HepG2 (cell line): ENCODE data around the gene RBPJ. TPM values are rescaled to one million over a fixed set of nuclear protein-coding genes. Genes with fewer than 3 reads are reported as not detected.

Experiments
- ATAC-seq: fragments of 200-7000 bp; cut with Tn5 transposase; 3 replicates; pipeline ENCODE4 v1.9.1; 2020; ENCODE audit warnings: mild to moderate bottlenecking, moderate library complexity
- BruUV-seq: library from RNA; stranded (reverse); fragments of 400-500 nt; replicated peaks from 2 replicates; lab custom pipeline; 2021; lab: Mats Ljungman, UMichigan
- CTCF ChIA-PET: fragments of 300-600 bp; formaldehyde crosslinking; extraction: SDS; loops from one replicate; lab custom pipeline; 2021; ENCODE audit warnings: low total read pairs, inconsistent platforms, low intra/inter-chr PET ratio; lab: Yijun Ruan, JAX
- POLR2A ChIA-PET: fragments of 350-600 bp; sonication (Branson Sonifier 250); formaldehyde crosslinking; loops from one replicate; lab custom pipeline; 2020; ENCODE audit warnings: antibody characterized with exemption, inconsistent platforms; lab: Yijun Ruan, JAX
- DNase-seq: peaks from one replicate; pipeline ENCODE4 v3.0.0-alpha.2; 2015; ENCODE audit warnings: low spot score
- FAIRE-seq: peaks from 3 replicates; lab custom pipeline; 2011; peaks lifted over from hg19 to GRCh38; lab: Jason Lieb, UNC
- H2AFZ ChIP-seq: one replicate; pipeline ENCODE4 v1.6.1; 2011; ENCODE audit warnings: low read length, inconsistent platforms
- H3K27ac ChIP-seq: fragments of 300-600 bp; 3 replicates; pipeline ENCODE4 v1.8.0; 2011; ENCODE audit warnings: mixed run types, mild to moderate bottlenecking, mixed read lengths, low read length, inconsistent platforms; ENCODE audit not compliant: insufficient read depth; ENCODE audit errors: extremely low read length
- H3K27me3 ChIP-seq, 2 experiments: fragments of 200-600 bp in 1 of 2; 2 replicates in 1 of 2; 3 replicates in 1 of 2; pipeline versions ENCODE4 v1.6.0 to v1.8.0; 2011; ENCODE audit warnings: low read length in 2 of 2, mild to moderate bottlenecking in 2 of 2, moderate library complexity in 2 of 2, inconsistent platforms in 1 of 2; ENCODE audit not compliant: insufficient read depth in 2 of 2, control insufficient read depth in 1 of 2
- H3K36me3 ChIP-seq, 2 experiments: fragments of 200-600 bp in 1 of 2; replicated peaks in 1 of 2; 2 replicates in 1 of 2; 3 replicates in 1 of 2; pipeline versions ENCODE4 v1.5.1 to v1.8.0; 2011; ENCODE audit warnings: low read length in 2 of 2, inconsistent platforms in 1 of 2; ENCODE audit not compliant: insufficient read depth in 2 of 2, control insufficient read depth in 1 of 2
- H3K4me1 ChIP-seq: 2 replicates; pipeline ENCODE4 v1.5.1; 2012; ENCODE audit warnings: low read length, inconsistent platforms; ENCODE audit not compliant: insufficient read depth
- H3K4me2 ChIP-seq: 2 replicates; pipeline ENCODE4 v1.6.0; 2011; ENCODE audit warnings: low read depth, low read length, inconsistent platforms
- H3K4me3 ChIP-seq, 3 experiments: fragments of 200-600 bp in 1 of 3; sonication (generic), shearing (Covaris generic) in 1 of 3; replicated peaks in 1 of 3; 2 replicates each; pipeline ENCODE4 v1.5.1; 2011 to 2016; ENCODE audit warnings: low read length in 3 of 3, inconsistent platforms in 2 of 3, low read depth in 2 of 3, mild to moderate bottlenecking in 2 of 3, control low read depth in 1 of 3, mixed read lengths in 1 of 3; ENCODE audit not compliant: insufficient read depth in 1 of 3
- H3K79me2 ChIP-seq: one replicate; pipeline ENCODE4 v1.6.1; 2011; ENCODE audit warnings: low read length, inconsistent platforms; ENCODE audit not compliant: insufficient read depth
- H3K9ac ChIP-seq: 2 replicates; pipeline ENCODE4 v1.6.0; 2011; ENCODE audit warnings: mild to moderate bottlenecking, low read depth, low read length, inconsistent platforms; ENCODE audit not compliant: insufficient read depth
- H3K9me3 ChIP-seq: 2 replicates; pipeline ENCODE4 v1.5.1; 2012; ENCODE audit warnings: mild to moderate bottlenecking, low read length
- H4K20me1 ChIP-seq: 2 replicates; pipeline ENCODE4 v1.6.0; 2011; ENCODE audit warnings: inconsistent platforms, mild to moderate bottlenecking, low read length, moderate library complexity; ENCODE audit not compliant: insufficient read depth
- HNRNPK ChIP-seq: fragments of 200-400 bp; formaldehyde crosslinking; IDR thresholded peaks from 2 replicates; pipeline ENCODE4 v1.6.1; 2018; ENCODE audit warnings: low read length, low read depth, moderate library complexity, mild to moderate bottlenecking; ENCODE audit not compliant: poor library complexity, severe bottlenecking
- KDM3A ChIP-seq: IDR thresholded peaks from 2 replicates; pipeline ENCODE4 v1.6.1; 2018; ENCODE audit warnings: low read depth, missing compliant biosample characterization
- TBL1XR1 ChIP-seq: fragments of 150-350 bp; IDR thresholded peaks from 2 replicates; pipeline ENCODE4 v1.6.1; 2014; ENCODE audit warnings: borderline replicate concordance, low read length; ENCODE audit not compliant: partially characterized antibody
- ZNF136 ChIP-seq: sonication (generic); formaldehyde crosslinking; IDR thresholded peaks from 2 replicates; pipeline ENCODE4 v1.8.1; 2022; ENCODE audit warnings: low read depth, mild to moderate bottlenecking, moderate library complexity, missing genetic modification reagents
- ZNF354B ChIP-seq: sonication (generic); formaldehyde crosslinking; IDR thresholded peaks from 2 replicates; pipeline ENCODE4 v1.8.0; 2022; ENCODE audit warnings: mild to moderate bottlenecking, missing genetic modification reagents
- WGBS: methylation state at CpG from one replicate; pipeline ENCODE4 v1.1.6; 2017; ENCODE audit warnings: low lambda C conversion rate; 5-methylcytosine and 5-hydroxymethylcytosine counted together
- in situ Hi-C: cut with HindIII; loops from 2 replicates; pipeline ENCODE4 v1.10.0; 2017; ENCODE audit warnings: low pct_unique_long_range_greater_than_20kb; ENCODE audit not compliant: extremely low pct_ligation_motif_present
- intact Hi-C: fragments of 100-400 bp; cut with micrococcal nuclease; formaldehyde crosslinking; loops from one replicate; pipeline ENCODE4 v1.10.0; 2022; ENCODE audit not compliant: unreplicated experiment
- polyA plus RNA-seq, 8 experiments: library from polyadenylated mRNA; depleted of rRNA in 3 of 8; stranded (reverse) in 7 of 8; unstranded in 1 of 8; fragments of >200 nt; fragmentation: Illumina TruSeq in 4 of 8; extraction: Trizol in 4 of 8; gene quantifications; 2 replicates each; pipeline versions ENCODE4 v1.2.1 to v1.2.3, GENCODE V29; 2011 to 2016; ENCODE audit warnings: low read depth in 4 of 8, missing spikeins in 1 of 8, mixed read lengths in 1 of 8; ENCODE audit not compliant: insufficient read depth in 1 of 8
- total RNA-seq, 5 experiments: library from RNA; depleted of rRNA; stranded (reverse); fragments of >200 nt; fragmentation: Illumina TruSeq; extraction: Trizol; gene quantifications; 2 replicates each; pipeline ENCODE4 v1.2.3, GENCODE V29; 2016; ENCODE audit warnings: low read depth in 1 of 5
- TF ChIP-seq, protein P1 (sequence below): sonication (generic); formaldehyde crosslinking; conservative IDR thresholded peaks from 2 replicates; pipeline ENCODE4 v1.8.0; 2022; ENCODE audit warnings: low read depth, missing genetic modification reagents

Gene RBPJ
- total and polyA plus RNA-seq, 2 of the 13 experiments (the other 11 are each of a cell fraction or from before 2014, with no cell fraction given): 25.9 to 33.2 TPM

- no peaks in the 10 kb centered on the region for H3K9me3 ChIP-seq
- WGBS: 88% methylated on average over 2 of the region's 2 CpGs
These were observed 59.9 kb downstream of the RBPJ start for GRCh38 chr4:26380740-26381139.

DNA sequence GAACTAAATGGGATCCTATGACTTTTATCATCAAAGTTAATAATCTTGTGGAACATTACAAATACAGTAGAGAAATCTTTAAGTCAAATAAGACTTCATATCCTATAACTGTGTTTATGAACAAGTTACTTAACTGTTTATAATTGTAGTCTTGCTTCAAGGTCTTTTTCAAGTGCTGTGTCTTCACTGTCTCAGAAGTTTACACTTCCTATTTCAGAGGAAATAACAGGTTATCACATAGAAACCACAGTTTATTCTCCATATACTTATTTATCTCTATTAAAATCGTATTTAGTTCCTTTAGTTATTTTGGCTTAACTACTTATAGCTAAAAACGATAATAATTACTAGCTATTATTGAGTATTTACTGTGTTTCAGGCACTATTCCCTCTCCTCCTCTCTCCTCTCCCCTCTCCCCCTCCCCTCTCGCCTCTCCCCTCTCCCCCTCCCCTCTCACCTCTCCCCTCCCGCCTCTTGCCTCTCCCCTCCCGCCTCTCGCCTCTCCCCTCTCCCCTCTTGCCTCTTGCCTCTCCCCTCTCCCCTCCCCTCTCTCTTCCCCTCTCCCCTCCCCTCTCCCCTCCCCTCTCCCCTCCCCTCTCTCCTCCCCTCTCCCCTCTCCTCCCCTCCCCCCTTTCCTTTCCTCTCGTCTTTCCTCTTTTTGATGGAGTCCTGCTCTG, 63.7 kb downstream of the RBPJ start:
- no peak overlapping the region for H3K4me2 ChIP-seq
- in situ Hi-C loops: no loop called here
- peaks cover 24% of the 10 kb centered on the region for H4K20me1 ChIP-seq
- POLR2A ChIA-PET: no interaction called here
- H3K9ac ChIP-seq: no peak overlapping the region
- no peaks in the 10 kb centered on the region for H3K4me1 ChIP-seq
- intact Hi-C loops: no loop called here
- peaks cover 40% of the 10 kb centered on the region for H3K79me2 ChIP-seq
- BruUV-seq: no TSS peak
- WGBS: 97% methylated on average over 7 of the region's 7 CpGs
- no peak for ATAC-seq
- CTCF ChIA-PET: no interaction called here
- H3K9me3 ChIP-seq: no peaks in the 10 kb centered on the region
- H3K27me3 ChIP-seq: no peaks in the 10 kb centered on the region
- no peak for FAIRE-seq
- DNase-seq: no peak
- H3K4me3 ChIP-seq: no peak overlapping the region
- H3K27ac ChIP-seq: no peak overlapping the region
- H3K36me3 ChIP-seq: peaks cover 2 to 9% of the 10 kb centered on the region in 2 experiments; a peak in 4 of 5 replicates
- TF ChIP-seq HNRNPK (peak; percentile 95), KDM3A (CRISPR knock-in tag) (no peak)
- no peak overlapping the region for H2AFZ ChIP-seq

More at GRCh38 chr4:26380740-26381139, 59.9 kb downstream of the RBPJ start:
- DNase-seq: no peak
- no peaks in the 10 kb centered on the region for H3K27me3 ChIP-seq
- H3K4me1 ChIP-seq: no peaks in the 10 kb centered on the region
- H4K20me1 ChIP-seq: peaks cover 24% of the 10 kb centered on the region
- H3K9ac ChIP-seq: no peak overlapping the region
- no TSS peak for BruUV-seq
- POLR2A ChIA-PET: no interaction called here
- CTCF ChIA-PET: no interaction called here
- H3K36me3 ChIP-seq: no peaks in the 10 kb centered on the region
- intact Hi-C loops: no loop called here
- no peak for FAIRE-seq
- no peak overlapping the region for H3K4me3 ChIP-seq
- no peak overlapping the region for H3K4me2 ChIP-seq
- ATAC-seq: no peak
- TF ChIP-seq TBL1XR1: no peak
- TF ChIP-seq ZNF136: no peak
- TF ChIP-seq, protein P1, sequence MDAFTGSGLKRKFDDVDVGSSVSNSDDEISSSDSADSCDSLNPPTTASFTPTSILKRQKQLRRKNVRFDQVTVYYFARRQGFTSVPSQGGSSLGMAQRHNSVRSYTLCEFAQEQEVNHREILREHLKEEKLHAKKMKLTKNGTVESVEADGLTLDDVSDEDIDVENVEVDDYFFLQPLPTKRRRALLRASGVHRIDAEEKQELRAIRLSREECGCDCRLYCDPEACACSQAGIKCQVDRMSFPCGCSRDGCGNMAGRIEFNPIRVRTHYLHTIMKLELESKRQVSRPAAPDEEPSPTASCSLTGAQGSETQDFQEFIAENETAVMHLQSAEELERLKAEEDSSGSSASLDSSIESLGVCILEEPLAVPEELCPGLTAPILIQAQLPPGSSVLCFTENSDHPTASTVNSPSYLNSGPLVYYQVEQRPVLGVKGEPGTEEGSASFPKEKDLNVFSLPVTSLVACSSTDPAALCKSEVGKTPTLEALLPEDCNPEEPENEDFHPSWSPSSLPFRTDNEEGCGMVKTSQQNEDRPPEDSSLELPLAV: no peak
- no peak for TF ChIP-seq ZNF354B (CRISPR knock-in tag)
- TF ChIP-seq, all 625 proteins: peak for 0
- no peak overlapping the region for H2AFZ ChIP-seq
- H3K79me2 ChIP-seq: peaks cover 70% of the 10 kb centered on the region
- no peak overlapping the region for H3K27ac ChIP-seq
- in situ Hi-C loops: no loop called here
